ENCODE measurements around the gene DRC7.

DNA sequence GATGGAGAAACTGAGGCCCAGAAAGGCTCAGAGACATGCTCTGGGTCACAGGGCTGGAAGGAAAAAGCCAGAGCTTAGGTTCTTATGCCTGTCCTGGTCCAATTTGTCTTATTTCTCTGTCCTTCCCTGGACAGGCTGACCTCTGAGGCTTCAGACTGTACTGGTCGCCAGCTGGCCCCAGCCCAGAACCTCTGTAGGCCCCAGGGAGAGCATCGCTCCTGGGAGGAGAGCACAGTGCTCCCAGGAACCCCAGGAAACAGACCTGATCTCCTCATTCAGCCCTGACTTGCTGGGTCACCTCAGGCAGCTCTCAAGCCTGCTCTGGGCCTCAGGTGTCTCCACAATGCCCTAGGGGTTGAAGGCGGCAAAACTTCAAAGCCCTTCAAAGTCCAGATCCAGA is 4.9 kb downstream of the DRC7 start:
- TF ChIP-seq, protein P1, sequence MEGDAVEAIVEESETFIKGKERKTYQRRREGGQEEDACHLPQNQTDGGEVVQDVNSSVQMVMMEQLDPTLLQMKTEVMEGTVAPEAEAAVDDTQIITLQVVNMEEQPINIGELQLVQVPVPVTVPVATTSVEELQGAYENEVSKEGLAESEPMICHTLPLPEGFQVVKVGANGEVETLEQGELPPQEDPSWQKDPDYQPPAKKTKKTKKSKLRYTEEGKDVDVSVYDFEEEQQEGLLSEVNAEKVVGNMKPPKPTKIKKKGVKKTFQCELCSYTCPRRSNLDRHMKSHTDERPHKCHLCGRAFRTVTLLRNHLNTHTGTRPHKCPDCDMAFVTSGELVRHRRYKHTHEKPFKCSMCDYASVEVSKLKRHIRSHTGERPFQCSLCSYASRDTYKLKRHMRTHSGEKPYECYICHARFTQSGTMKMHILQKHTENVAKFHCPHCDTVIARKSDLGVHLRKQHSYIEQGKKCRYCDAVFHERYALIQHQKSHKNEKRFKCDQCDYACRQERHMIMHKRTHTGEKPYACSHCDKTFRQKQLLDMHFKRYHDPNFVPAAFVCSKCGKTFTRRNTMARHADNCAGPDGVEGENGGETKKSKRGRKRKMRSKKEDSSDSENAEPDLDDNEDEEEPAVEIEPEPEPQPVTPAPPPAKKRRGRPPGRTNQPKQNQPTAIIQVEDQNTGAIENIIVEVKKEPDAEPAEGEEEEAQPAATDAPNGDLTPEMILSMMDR (conservative IDR thresholded peaks at IDR 0.05), result no peak
- TF ChIP-seq ZFX (IDR thresholded peaks at IDR 0.05), result no peak

Measured in C4-2B (cell line).